Right hindlimb (tissue), 1 donor: Measurements from ENCODE around the gene LSP1.
"Not testable (repeated sequence)": the region's sequence is repeated elsewhere in the genome, so short reads cannot be mapped to it uniquely, and the experiment has no call there.

Experiments used
- DNase-seq: peaks from one replicate; pipeline ENCODE4 v3.0.0-alpha.2; 2018

LSP1 gene

GRCh38 chr11:1852877-1853276, at the start of gene LSP1:
Gene LSP1 (plus strand): TSS chr11:1853084. CDS start chr11:1853145, 61 bp downstream.
- DNase-seq = no peak

- no peak for DNase-seq
Observed at GRCh38 chr11:1803246-1803645, 49.6 kb upstream of the LSP1 start.

GRCh38 chr11:1803835-1804519, 48.9 kb upstream of the LSP1 start:
- DNase-seq = not testable (repeated sequence)

GRCh38 chr11:1805525-1805924, 47.4 kb upstream of the LSP1 start:
- no peak for DNase-seq

- no peak for DNase-seq
Observed at GRCh38 chr11:1807264-1807995, 45.5 kb upstream of the LSP1 start.

GRCh38 chr11:1810761-1811160, 42.1 kb upstream of the LSP1 start:
- no peak for DNase-seq

GRCh38 chr11:1812274-1812673, 40.6 kb upstream of the LSP1 start:
- DNase-seq = no peak

- DNase-seq = no peak
Observed at GRCh38 chr11:1812801-1813200, 40.1 kb upstream of the LSP1 start.

- DNase-seq = not testable (repeated sequence)
Observed at GRCh38 chr11:1813356-1813755, 39.5 kb upstream of the LSP1 start.

- no peak for DNase-seq
Observed at GRCh38 chr11:1814691-1815090, 38.2 kb upstream of the LSP1 start.

GRCh38 chr11:1815311-1815710, 37.6 kb upstream of the LSP1 start:
- no peak for DNase-seq

- no peak for DNase-seq
Observed at GRCh38 chr11:1815751-1816150, 37.1 kb upstream of the LSP1 start.

- no peak for DNase-seq
Observed at GRCh38 chr11:1817000-1817399, 35.9 kb upstream of the LSP1 start.

- no peak for DNase-seq
Observed at GRCh38 chr11:1817511-1817910, 35.4 kb upstream of the LSP1 start.

- no peak for DNase-seq
Observed at GRCh38 chr11:1819074-1819473, 33.8 kb upstream of the LSP1 start.

- no peak for DNase-seq
Observed at GRCh38 chr11:1820463-1821325, 32.2 kb upstream of the LSP1 start.

GRCh38 chr11:1821562-1821961, 31.3 kb upstream of the LSP1 start:
- DNase-seq = no peak

GRCh38 chr11:1822648-1823375, 30.1 kb upstream of the LSP1 start:
- DNase-seq = no peak

- peak; percentile 15 for DNase-seq
Observed at GRCh38 chr11:1823376-1824220, 29.3 kb upstream of the LSP1 start.

GRCh38 chr11:1824221-1825038, 28.5 kb upstream of the LSP1 start:
- no peak for DNase-seq
